HCT116 (cell line): ENCODE measurements around the gene CHTF8.

ENCODE experiments used
- ELF1 ChIP-seq: IDR thresholded peaks from 2 replicates; pipeline ENCODE4 v1.6.1; 2012; ENCODE audit warnings: low read depth, borderline replicate concordance
- JUND ChIP-seq: IDR thresholded peaks from 2 replicates; pipeline ENCODE4 v1.6.1; 2012
- POLR2A ChIP-seq: IDR thresholded peaks from 2 replicates; pipeline ENCODE4 v1.7.0; 2011; ENCODE audit warnings: borderline replicate concordance; ENCODE audit not compliant: insufficient read depth, insufficient read length; ENCODE audit errors: extremely low read depth
- RAD21 ChIP-seq: IDR thresholded peaks from 2 replicates; pipeline ENCODE4 v1.6.1; 2012; ENCODE audit warnings: low read depth, mild to moderate bottlenecking
- TF ChIP-seq, protein P1 (sequence below), 3 experiments: fragments of 200-600 bp in 1 of 3; sonication (generic) in 1 of 3; IDR thresholded peaks in 2 of 3; conservative IDR thresholded peaks in 1 of 3; 2 replicates each; pipeline ENCODE4 v1.5.1; 2012 to 2017; ENCODE audit warnings: low read depth in 2 of 3, low read length in 2 of 3, antibody characterized with exemption in 1 of 3, borderline replicate concordance in 1 of 3, control low read depth in 1 of 3, mild to moderate bottlenecking in 1 of 3, mixed read lengths in 1 of 3, mixed run types in 1 of 3, moderate library complexity in 1 of 3; ENCODE audit not compliant: insufficient read depth in 1 of 3
- TF ChIP-seq, protein P2 (sequence below): IDR thresholded peaks from 2 replicates; pipeline ENCODE4 v1.6.1; 2012; ENCODE audit warnings: low read depth
- TF ChIP-seq, protein P3 (sequence below): IDR thresholded peaks from 2 replicates; pipeline ENCODE4 v1.6.1; 2012

DNA sequence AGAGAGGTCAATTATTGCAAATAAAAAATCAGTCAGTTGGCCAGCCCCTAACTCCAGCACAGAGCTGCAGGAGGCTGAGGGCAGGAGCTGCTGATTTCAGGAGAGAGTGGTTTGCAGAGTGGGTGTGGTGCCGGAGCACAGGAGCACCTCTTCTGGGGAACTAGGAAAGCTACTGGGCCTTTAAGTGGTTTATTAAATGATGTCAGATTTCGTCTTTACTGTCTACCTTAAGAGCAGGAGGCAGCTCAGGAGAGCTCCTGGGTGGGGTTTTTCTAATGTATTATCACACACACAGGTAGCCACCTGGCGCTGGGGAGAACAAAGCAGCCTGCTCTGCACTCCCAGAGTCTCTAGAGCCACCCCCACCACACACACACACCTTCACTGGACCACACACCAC, 38.4 kb downstream of the CHTF8 start:
- TF ChIP-seq RAD21 (no peak), POLR2A (no peak), JUND (no peak), ELF1 (no peak)
- TF ChIP-seq, protein P1, sequence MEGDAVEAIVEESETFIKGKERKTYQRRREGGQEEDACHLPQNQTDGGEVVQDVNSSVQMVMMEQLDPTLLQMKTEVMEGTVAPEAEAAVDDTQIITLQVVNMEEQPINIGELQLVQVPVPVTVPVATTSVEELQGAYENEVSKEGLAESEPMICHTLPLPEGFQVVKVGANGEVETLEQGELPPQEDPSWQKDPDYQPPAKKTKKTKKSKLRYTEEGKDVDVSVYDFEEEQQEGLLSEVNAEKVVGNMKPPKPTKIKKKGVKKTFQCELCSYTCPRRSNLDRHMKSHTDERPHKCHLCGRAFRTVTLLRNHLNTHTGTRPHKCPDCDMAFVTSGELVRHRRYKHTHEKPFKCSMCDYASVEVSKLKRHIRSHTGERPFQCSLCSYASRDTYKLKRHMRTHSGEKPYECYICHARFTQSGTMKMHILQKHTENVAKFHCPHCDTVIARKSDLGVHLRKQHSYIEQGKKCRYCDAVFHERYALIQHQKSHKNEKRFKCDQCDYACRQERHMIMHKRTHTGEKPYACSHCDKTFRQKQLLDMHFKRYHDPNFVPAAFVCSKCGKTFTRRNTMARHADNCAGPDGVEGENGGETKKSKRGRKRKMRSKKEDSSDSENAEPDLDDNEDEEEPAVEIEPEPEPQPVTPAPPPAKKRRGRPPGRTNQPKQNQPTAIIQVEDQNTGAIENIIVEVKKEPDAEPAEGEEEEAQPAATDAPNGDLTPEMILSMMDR (IDR thresholded peaks at IDR 0.05 in 2 of 3, conservative IDR thresholded peaks at IDR 0.05 in 1 of 3; ENCODE audit: borderline replicate concordance in 1 of 3, insufficient read depth in 1 of 3, low read depth in 2 of 3, low read length in 2 of 3) = no peak
- TF ChIP-seq, protein P2, sequence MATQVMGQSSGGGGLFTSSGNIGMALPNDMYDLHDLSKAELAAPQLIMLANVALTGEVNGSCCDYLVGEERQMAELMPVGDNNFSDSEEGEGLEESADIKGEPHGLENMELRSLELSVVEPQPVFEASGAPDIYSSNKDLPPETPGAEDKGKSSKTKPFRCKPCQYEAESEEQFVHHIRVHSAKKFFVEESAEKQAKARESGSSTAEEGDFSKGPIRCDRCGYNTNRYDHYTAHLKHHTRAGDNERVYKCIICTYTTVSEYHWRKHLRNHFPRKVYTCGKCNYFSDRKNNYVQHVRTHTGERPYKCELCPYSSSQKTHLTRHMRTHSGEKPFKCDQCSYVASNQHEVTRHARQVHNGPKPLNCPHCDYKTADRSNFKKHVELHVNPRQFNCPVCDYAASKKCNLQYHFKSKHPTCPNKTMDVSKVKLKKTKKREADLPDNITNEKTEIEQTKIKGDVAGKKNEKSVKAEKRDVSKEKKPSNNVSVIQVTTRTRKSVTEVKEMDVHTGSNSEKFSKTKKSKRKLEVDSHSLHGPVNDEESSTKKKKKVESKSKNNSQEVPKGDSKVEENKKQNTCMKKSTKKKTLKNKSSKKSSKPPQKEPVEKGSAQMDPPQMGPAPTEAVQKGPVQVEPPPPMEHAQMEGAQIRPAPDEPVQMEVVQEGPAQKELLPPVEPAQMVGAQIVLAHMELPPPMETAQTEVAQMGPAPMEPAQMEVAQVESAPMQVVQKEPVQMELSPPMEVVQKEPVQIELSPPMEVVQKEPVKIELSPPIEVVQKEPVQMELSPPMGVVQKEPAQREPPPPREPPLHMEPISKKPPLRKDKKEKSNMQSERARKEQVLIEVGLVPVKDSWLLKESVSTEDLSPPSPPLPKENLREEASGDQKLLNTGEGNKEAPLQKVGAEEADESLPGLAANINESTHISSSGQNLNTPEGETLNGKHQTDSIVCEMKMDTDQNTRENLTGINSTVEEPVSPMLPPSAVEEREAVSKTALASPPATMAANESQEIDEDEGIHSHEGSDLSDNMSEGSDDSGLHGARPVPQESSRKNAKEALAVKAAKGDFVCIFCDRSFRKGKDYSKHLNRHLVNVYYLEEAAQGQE = no peak
- TF ChIP-seq, protein P3, sequence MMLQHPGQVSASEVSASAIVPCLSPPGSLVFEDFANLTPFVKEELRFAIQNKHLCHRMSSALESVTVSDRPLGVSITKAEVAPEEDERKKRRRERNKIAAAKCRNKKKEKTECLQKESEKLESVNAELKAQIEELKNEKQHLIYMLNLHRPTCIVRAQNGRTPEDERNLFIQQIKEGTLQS = no peak
